ENCODE results near the gene TENT5C.

Gene TENT5C

GRCh38 chr1:117605774-117606648 is at the start of gene TENT5C:
TSS of gene TENT5C (plus strand) at chr1:117606048. CDS start at chr1:117622869, 16,821 bp downstream.
- peak; percentile 99 for DNase-seq

- DNase-seq = no peak
Measured at GRCh38 chr1:117556341-117556740, 49.5 kb upstream of the TENT5C start.

GRCh38 chr1:117556976-117557375 is 48.9 kb upstream of the TENT5C start:
- DNase-seq = no peak

GRCh38 chr1:117558451-117558850 is 47.4 kb upstream of the TENT5C start:
- DNase-seq = peak; percentile 23

- no peak for DNase-seq
Measured at GRCh38 chr1:117559139-117559538, 46.7 kb upstream of the TENT5C start.

GRCh38 chr1:117559985-117560384 is 45.9 kb upstream of the TENT5C start:
- no peak for DNase-seq

- no peak for DNase-seq
Measured at GRCh38 chr1:117561071-117561470, 44.8 kb upstream of the TENT5C start.

- DNase-seq = no peak
Measured at GRCh38 chr1:117561551-117561950, 44.3 kb upstream of the TENT5C start.

GRCh38 chr1:117562581-117563491 is 43.0 kb upstream of the TENT5C start:
- DNase-seq = no peak

- no peak for DNase-seq
Measured at GRCh38 chr1:117563492-117563875, 42.4 kb upstream of the TENT5C start.

- no peak for DNase-seq
Measured at GRCh38 chr1:117564227-117565075, 41.4 kb upstream of the TENT5C start.

- no peak for DNase-seq
Measured at GRCh38 chr1:117565076-117565556, 40.7 kb upstream of the TENT5C start.

GRCh38 chr1:117565745-117566455 is 39.9 kb upstream of the TENT5C start:
- no peak for DNase-seq

GRCh38 chr1:117566556-117566955 is 39.3 kb upstream of the TENT5C start:
- no peak for DNase-seq

GRCh38 chr1:117567435-117567834 is 38.4 kb upstream of the TENT5C start:
- DNase-seq = no peak

GRCh38 chr1:117567976-117568375 is 37.9 kb upstream of the TENT5C start:
- no peak for DNase-seq

GRCh38 chr1:117568999-117569398 is 36.8 kb upstream of the TENT5C start:
- no peak for DNase-seq

GRCh38 chr1:117569856-117570255 is 36.0 kb upstream of the TENT5C start:
- no peak for DNase-seq

- no peak for DNase-seq
Measured at GRCh38 chr1:117570988-117571409, 34.8 kb upstream of the TENT5C start.

GRCh38 chr1:117571496-117571895 is 34.4 kb upstream of the TENT5C start:
- no peak for DNase-seq

GRCh38 chr1:117572546-117572945 is 33.3 kb upstream of the TENT5C start:
- DNase-seq = peak; percentile 44

Measured in CD4-positive, alpha-beta T cell treated with Interleukin-17A for 1 hour (primary cell).